B cell (primary cell): ENCODE data around the gene MED12L. TPM values are rescaled to one million over a fixed set of nuclear protein-coding genes. Genes with fewer than 3 reads are reported as not detected.

Source experiments
- ATAC-seq: fragments of 200-7000 bp; cut with Tn5 transposase; one replicate; pipeline ENCODE4 v1.10.0; 2021; ENCODE audit warnings: low read depth, mild to moderate bottlenecking, moderate number of reproducible peaks, moderate library complexity
- CTCF ChIA-PET: fragments of 350-600 bp; sonication (Branson Sonifier 250); formaldehyde crosslinking; loops from one replicate; lab custom pipeline; 2021; ENCODE audit warnings: antibody characterized with exemption, inconsistent platforms; lab: Charles Lee
- POLR2A ChIA-PET: fragments of 350-600 bp; sonication (Branson Sonifier 250); formaldehyde crosslinking; loops from one replicate; lab custom pipeline; 2021; ENCODE audit warnings: antibody characterized with exemption; lab: Charles Lee
- DNase-seq: peaks from one replicate; pipeline ENCODE4 v3.0.0; 2013
- H2AFZ ChIP-seq: 2 replicates; pipeline ENCODE4 v1.6.1; 2012; ENCODE audit warnings: mild to moderate bottlenecking, low read depth, low read length; ENCODE audit not compliant: insufficient read depth, poor library complexity, severe bottlenecking
- H3K27ac ChIP-seq, 2 donors: 1 replicate in 1 of 2; 2 replicates in 1 of 2; pipeline ENCODE4 v1.5.1; 2012 to 2013; ENCODE audit warnings: low read length in 2 of 2, mild to moderate bottlenecking in 2 of 2, moderate library complexity in 1 of 2
- H3K27me3 ChIP-seq, 4 experiments: fragments of 200-600 bp in 1 of 4; sonication (generic) in 1 of 4; replicated peaks in 1 of 4; 1 replicate in 2 of 4; 2 replicates in 2 of 4; pipeline versions ENCODE4 v1.6.1 to v1.7.0; 2013 to 2016; ENCODE audit warnings: low read length in 3 of 4, mild to moderate bottlenecking in 2 of 4, mixed read lengths in 1 of 4, moderate library complexity in 1 of 4; ENCODE audit not compliant: insufficient read depth in 4 of 4, control insufficient read depth in 3 of 4; ENCODE audit errors: control extremely low read depth in 1 of 4
- H3K36me3 ChIP-seq, 2 experiments: replicated peaks in 1 of 2; 1 replicate in 1 of 2; 2 replicates in 1 of 2; pipeline versions ENCODE4 v1.6.1 to v1.7.1; 2013; ENCODE audit warnings: low read length in 1 of 2; ENCODE audit not compliant: insufficient read depth in 2 of 2, control insufficient read depth in 1 of 2; ENCODE audit errors: control extremely low read depth in 1 of 2, extremely low read depth in 1 of 2
- H3K4me1 ChIP-seq, 2 donors: fragments of 200-600 bp in 1 of 2; sonication (generic) in 1 of 2; 1 replicate in 1 of 2; 2 replicates in 1 of 2; pipeline versions ENCODE4 v1.5.1 to v1.6.1; 2013 to 2017; ENCODE audit warnings: low read length in 2 of 2; ENCODE audit not compliant: control insufficient read depth in 2 of 2, insufficient read depth in 2 of 2
- H3K4me2 ChIP-seq: replicated peaks from 2 replicates; pipeline ENCODE3; 2012; ENCODE audit warnings: mild to moderate bottlenecking, low read depth, low read length; ENCODE audit not compliant: poor library complexity, severe bottlenecking
- H3K4me3 ChIP-seq, 5 experiments: fragments of 200-600 bp in 1 of 5; sonication (generic) in 1 of 5; 1 replicate in 3 of 5; 2 replicates in 2 of 5; pipeline versions ENCODE4 v1.5.1 to v1.7.0; 2011 to 2016; ENCODE audit warnings: low read length in 4 of 5, mild to moderate bottlenecking in 4 of 5, low read depth in 2 of 5, control low read depth in 1 of 5, moderate library complexity in 1 of 5; ENCODE audit not compliant: insufficient read depth in 1 of 5; ENCODE audit errors: control extremely low read depth in 1 of 5, extremely low read depth in 1 of 5
- H3K79me2 ChIP-seq: fragments of 200-600 bp; sonication (generic); one replicate; pipeline ENCODE4 v1.6.0; 2016; ENCODE audit warnings: low read length; ENCODE audit not compliant: control insufficient read depth, insufficient read depth
- H3K9ac ChIP-seq: fragments of 200-600 bp; sonication (generic); 2 replicates; pipeline ENCODE4 v1.6.1; 2017; ENCODE audit warnings: mild to moderate bottlenecking, low read length, moderate library complexity
- H3K9me3 ChIP-seq, 3 donors: one replicate each; pipeline versions ENCODE4 v1.6.1 to v1.7.1; 2013; ENCODE audit warnings: low read length in 2 of 3; ENCODE audit not compliant: control insufficient read depth in 2 of 3, insufficient read depth in 1 of 3; ENCODE audit errors: control extremely low read depth in 1 of 3
- H4K20me1 ChIP-seq: 2 replicates; pipeline ENCODE4 v1.6.0; 2012; ENCODE audit warnings: mild to moderate bottlenecking, low read length; ENCODE audit not compliant: insufficient read depth, control insufficient read depth, poor library complexity, severe bottlenecking
- H3K27ac Mint-ChIP-seq: one replicate; pipeline ENCODE4 v1.8.0; 2021; ENCODE audit warnings: mixed read lengths
- H3K27me3 Mint-ChIP-seq: one replicate; pipeline ENCODE4 v1.8.0; 2021; ENCODE audit warnings: mixed read lengths
- H3K4me1 Mint-ChIP-seq: one replicate; pipeline ENCODE4 v1.8.0; 2021; ENCODE audit warnings: mixed read lengths
- H3K4me3 Mint-ChIP-seq: one replicate; pipeline ENCODE4 v1.8.0; 2021; ENCODE audit warnings: mixed read lengths
- H3K9me3 Mint-ChIP-seq: one replicate; pipeline ENCODE4 v1.8.0; 2022; ENCODE audit warnings: mixed read lengths; ENCODE audit not compliant: insufficient read depth
- EZH2 ChIP-seq: IDR thresholded peaks from 2 replicates; pipeline ENCODE4 v1.6.1; 2012; ENCODE audit warnings: borderline replicate concordance, low read depth, mild to moderate bottlenecking, moderate library complexity, low read length; ENCODE audit not compliant: insufficient read depth, poor library complexity, severe bottlenecking
- WGBS: methylation state at CpG from one replicate; pipeline ENCODE4 v1.1.5; 2013; ENCODE audit warnings: missing lambda C conversion rate; ENCODE audit not compliant: insufficient coverage; 5-methylcytosine and 5-hydroxymethylcytosine counted together
- intact Hi-C: fragments of 100-400 bp; cut with micrococcal nuclease; formaldehyde crosslinking; loops from one replicate; pipeline ENCODE4 v1.10.0; 2022
- polyA plus RNA-seq: library from polyadenylated mRNA; depleted of rRNA; stranded (reverse); fragments of >200 nt; gene quantifications from 2 replicates; pipeline ENCODE4 v1.2.3, GENCODE V29; 2012
- total RNA-seq, 2 donors: library from RNA; stranded (reverse); fragments of 120-200 nt in 1 of 2; gene quantifications; 1 replicate in 1 of 2; 2 replicates in 1 of 2; pipeline versions ENCODE4 v1.2.3 to v1.2.4, GENCODE V29; 2013 to 2022
- TF ChIP-seq, protein P1 (sequence below): fragments of 200-600 bp; IDR thresholded peaks from one replicate; pipeline ENCODE4 v1.8.0; 2022; ENCODE audit warnings: antibody characterized with exemption, mild to moderate bottlenecking

MED12L gene
- total and polyA plus RNA-seq, 2 donors (not counting 1 experiment from before 2014, with no cell fraction given) = 0.07 to 0.30 TPM

GRCh38 chr3:151109286-151109800 lies 23.9 kb downstream of the MED12L start:
- H3K4me3 Mint-ChIP-seq = no peak overlapping the region
- no peak overlapping the region for H3K27ac Mint-ChIP-seq
- peaks cover 11% of the 10 kb centered on the region for H3K27me3 Mint-ChIP-seq
- ATAC-seq (no peak), DNase-seq (no peak)
- peaks cover 0 to 5% (median 0%) of the 10 kb centered on the region in 3 donors for H3K9me3 ChIP-seq
- no peaks in the 10 kb centered on the region for H3K36me3 ChIP-seq
- peaks cover 0 to 7% (median 0%) of the 10 kb centered on the region in 4 experiments for H3K27me3 ChIP-seq
- H3K9ac ChIP-seq = no peak overlapping the region
- no peak overlapping the region for H3K27ac ChIP-seq
- TF ChIP-seq, protein P1, sequence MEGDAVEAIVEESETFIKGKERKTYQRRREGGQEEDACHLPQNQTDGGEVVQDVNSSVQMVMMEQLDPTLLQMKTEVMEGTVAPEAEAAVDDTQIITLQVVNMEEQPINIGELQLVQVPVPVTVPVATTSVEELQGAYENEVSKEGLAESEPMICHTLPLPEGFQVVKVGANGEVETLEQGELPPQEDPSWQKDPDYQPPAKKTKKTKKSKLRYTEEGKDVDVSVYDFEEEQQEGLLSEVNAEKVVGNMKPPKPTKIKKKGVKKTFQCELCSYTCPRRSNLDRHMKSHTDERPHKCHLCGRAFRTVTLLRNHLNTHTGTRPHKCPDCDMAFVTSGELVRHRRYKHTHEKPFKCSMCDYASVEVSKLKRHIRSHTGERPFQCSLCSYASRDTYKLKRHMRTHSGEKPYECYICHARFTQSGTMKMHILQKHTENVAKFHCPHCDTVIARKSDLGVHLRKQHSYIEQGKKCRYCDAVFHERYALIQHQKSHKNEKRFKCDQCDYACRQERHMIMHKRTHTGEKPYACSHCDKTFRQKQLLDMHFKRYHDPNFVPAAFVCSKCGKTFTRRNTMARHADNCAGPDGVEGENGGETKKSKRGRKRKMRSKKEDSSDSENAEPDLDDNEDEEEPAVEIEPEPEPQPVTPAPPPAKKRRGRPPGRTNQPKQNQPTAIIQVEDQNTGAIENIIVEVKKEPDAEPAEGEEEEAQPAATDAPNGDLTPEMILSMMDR = no peak
- TF ChIP-seq EZH2 = no peak
- no peak overlapping the region for H3K4me2 ChIP-seq
- H3K4me3 ChIP-seq = no peak overlapping the region
- no peaks in the 10 kb centered on the region for H3K4me1 Mint-ChIP-seq
- H4K20me1 ChIP-seq = no peaks in the 10 kb centered on the region
- no peaks in the 10 kb centered on the region for H3K4me1 ChIP-seq
- ChIA-PET POLR2A (no interaction called here), CTCF (interaction anchor here (0.9 kb wide), 1 partner anchor 47 kb away, joined by 3 read pairs; no protein-coding TSS in a partner anchor)
- no peak overlapping the region for H2AFZ ChIP-seq
- no peaks in the 10 kb centered on the region for H3K79me2 ChIP-seq
- WGBS = 59% methylated on average over 2 of the region's 8 CpGs
- intact Hi-C loops = no loop called here
- no peaks in the 10 kb centered on the region for H3K9me3 Mint-ChIP-seq

DNA sequence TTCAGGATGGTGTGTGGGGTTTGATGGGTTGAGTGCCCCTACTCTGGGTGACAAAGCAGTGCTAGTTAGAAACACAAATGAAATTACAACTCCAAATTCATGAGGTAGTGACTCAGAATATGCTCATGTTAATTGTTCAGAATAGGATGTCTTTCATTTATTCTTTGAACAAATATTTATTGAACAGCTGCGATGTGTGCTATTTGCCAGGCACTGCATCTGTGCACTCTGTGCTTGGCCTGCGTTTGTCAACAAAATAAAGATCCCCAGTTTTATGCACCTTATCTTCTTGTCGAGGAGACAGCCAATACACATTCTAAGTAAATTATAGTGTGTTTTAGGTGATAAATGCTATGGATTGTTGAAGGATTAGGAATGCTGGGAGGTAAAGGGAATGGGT lies 27.3 kb downstream of the MED12L start:
- no peaks in the 10 kb centered on the region for H3K27me3 ChIP-seq
- Mint-ChIP-seq H3K9me3 (no peaks in the 10 kb centered on the region), H3K4me1 (no peaks in the 10 kb centered on the region), H3K27ac (no peak overlapping the region), H3K27me3 (peaks cover 13% of the 10 kb centered on the region), H3K4me3 (no peak overlapping the region)
- WGBS = 80% methylated on average over 1 of the region's 3 CpGs
- no peak overlapping the region for H3K9ac ChIP-seq
- H3K4me2 ChIP-seq = no peak overlapping the region
- no peak for ATAC-seq
- no peak overlapping the region for H3K27ac ChIP-seq
- no peaks in the 10 kb centered on the region for H3K4me1 ChIP-seq
- CTCF ChIA-PET = no interaction called here
- no peaks in the 10 kb centered on the region for H4K20me1 ChIP-seq
- H2AFZ ChIP-seq = no peak overlapping the region
- no peaks in the 10 kb centered on the region for H3K36me3 ChIP-seq
- H3K9me3 ChIP-seq = no peaks in the 10 kb centered on the region
- H3K4me3 ChIP-seq = no peak overlapping the region
- POLR2A ChIA-PET = no interaction called here
- intact Hi-C loops = no loop called here
- H3K79me2 ChIP-seq = no peaks in the 10 kb centered on the region
- DNase-seq = no peak
- TF ChIP-seq EZH2 = no peak
- TF ChIP-seq, protein P1 = no peak
